Hypothalamus (tissue), 51 donors: Measurements from ENCODE around the gene EIF4ENIF1.
"Not testable (repeated sequence)": the region's sequence is repeated elsewhere in the genome, so short reads cannot be mapped to it uniquely, and the experiment has no call there.

Experiments used
- DNase-seq, 51 donors: peaks; one replicate each; lab custom pipeline; 2025; lab: John Stamatoyannopoulos, UW

The EIF4ENIF1 gene

GRCh38 chr22:31445642-31446041, 44.0 kb downstream of the EIF4ENIF1 start:
- DNase-seq = no peak

GRCh38 chr22:31443516-31443915, 46.1 kb downstream of the EIF4ENIF1 start:
- no peak for DNase-seq

- DNase-seq = no peak
Observed at GRCh38 chr22:31442768-31443489, 46.7 kb downstream of the EIF4ENIF1 start.

GRCh38 chr22:31441652-31442051, 48.0 kb downstream of the EIF4ENIF1 start:
- no peak for DNase-seq

DNA sequence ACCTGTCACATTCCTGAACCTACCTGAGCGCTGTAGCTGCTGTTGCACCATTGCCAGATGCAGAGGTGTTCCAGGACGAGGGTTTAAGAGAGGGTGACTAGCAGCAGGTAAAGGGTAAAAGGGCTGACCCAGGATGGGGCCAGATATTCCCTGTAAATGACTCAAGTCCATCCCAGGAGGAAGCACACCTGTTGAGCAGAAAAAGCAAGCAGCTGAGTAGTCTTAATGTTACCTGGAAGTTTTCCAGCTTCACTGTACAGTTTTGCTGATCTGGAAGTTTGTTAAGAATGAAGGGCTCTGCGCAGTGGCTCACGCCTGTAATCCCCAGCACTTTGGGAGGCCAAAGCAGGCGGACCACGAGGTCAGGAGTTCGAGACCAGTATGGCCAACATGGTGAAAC, 49.0 kb downstream of the EIF4ENIF1 start:
- DNase-seq = no peak

GRCh38 chr22:31439808-31440207, 49.8 kb downstream of the EIF4ENIF1 start:
- no peak for DNase-seq

GRCh38 chr22:31436132-31436531, 53.5 kb downstream of the EIF4ENIF1 start:
- DNase-seq = no peak

- no peak for DNase-seq
Observed at GRCh38 chr22:31431950-31432349, 57.7 kb downstream of the EIF4ENIF1 start.

DNA sequence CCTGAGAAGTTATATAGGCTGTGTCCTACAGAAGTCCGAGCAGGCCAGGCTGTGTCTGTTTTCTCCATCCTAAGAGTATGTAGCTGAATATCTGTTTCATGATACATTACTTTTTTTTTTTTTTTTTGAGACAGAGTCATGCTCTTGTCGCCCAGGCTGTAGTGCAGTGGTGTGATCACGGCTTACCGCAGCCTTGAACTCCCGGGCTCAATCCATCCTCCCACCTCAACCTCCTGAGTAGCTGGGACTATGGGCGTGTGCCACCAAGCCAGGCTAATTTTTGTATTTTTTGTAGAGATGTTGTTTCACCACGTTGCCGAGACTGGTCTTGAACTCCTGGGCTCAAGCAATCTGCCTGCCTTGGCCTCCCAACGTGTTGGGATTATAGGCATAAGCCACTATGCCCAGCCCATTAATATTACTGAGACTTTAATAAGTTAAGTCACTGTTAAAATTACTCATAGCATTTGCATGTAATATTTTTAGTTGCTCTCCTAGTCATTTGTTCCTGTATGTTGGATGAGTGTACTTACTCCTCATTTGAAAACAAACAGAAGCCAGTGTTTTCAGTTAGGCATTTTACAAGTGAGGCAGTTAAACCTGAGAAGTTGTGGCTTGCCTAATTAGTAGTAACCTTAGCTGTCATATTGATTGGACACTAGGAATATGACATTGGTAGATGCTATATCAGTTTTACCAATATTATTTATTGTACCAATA, 64.2 kb downstream of the EIF4ENIF1 start:
- peak in 1 of 51 donors; percentile 9 for DNase-seq

DNA sequence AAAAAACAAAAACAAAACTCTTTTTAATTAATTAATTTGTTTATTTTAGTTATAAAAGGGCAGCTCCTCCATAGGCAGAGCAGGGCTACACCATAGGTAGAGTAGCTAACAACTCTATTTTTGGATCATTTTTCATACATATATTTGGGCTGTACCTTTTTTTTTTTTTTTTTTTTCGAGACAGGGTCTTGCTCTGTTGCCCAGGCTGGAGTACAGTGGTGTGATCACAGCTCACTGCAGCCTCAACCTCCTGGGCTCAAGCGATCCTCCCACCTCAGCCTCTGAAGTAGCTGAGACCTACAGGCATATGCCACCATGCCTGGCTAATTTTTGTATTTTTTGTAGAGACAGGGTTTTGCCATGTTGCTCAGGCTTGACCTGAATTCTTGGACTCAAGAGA, 87.3 kb downstream of the EIF4ENIF1 start:
- not testable (repeated sequence) for DNase-seq

- DNase-seq = peak in 2 of 51 donors; percentile 1 to 12
Observed at GRCh38 chr22:31400023-31400397, 89.6 kb downstream of the EIF4ENIF1 start.

DNA sequence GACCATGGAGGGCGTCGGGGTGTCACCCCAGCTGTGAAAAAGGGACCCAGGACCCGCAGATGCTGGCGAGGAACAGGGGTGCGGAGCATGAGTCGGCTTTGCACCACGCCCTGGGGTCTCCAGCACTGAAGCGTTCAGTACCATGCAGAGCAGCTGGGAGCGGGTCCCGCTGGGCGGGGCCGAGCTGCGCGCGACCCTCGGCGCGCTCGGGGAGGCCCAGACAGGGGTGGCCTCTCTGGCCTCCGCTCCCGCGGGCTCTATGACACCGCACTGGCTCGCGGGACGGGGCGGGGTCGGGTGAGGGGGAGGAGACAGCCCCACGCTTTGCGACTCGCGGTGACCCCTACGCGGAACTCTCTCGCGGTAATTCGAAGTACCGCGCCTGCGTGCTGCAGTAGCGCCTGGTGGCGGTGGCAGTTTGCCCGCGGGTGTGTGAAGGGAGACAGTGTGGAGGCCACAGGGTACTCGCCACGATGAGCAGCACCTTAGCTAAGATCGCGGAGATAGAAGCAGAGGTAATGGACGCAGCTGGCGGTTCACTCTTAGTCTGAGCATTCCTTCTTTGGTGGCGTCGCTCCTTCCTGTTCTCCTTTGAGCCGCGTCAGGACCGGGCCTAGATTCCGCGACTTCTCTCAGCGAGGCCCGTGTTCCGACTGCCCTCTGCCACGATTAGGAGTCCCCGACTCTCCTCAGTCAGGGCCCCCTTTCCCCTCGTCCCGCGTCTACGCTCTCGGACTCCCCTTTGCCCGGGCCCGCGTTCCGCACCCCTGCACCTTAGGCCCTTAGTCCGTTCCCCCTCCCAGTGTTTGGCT, 90.2 kb downstream of the EIF4ENIF1 start, which contains the start of gene DRG1:
DRG1 (plus strand) TSS at position 394 of the 812 bp plus-strand sequence; CDS start at position 474, 80 bp downstream.
- peak; percentile 58 to 99 (median 95) for DNase-seq

DNA sequence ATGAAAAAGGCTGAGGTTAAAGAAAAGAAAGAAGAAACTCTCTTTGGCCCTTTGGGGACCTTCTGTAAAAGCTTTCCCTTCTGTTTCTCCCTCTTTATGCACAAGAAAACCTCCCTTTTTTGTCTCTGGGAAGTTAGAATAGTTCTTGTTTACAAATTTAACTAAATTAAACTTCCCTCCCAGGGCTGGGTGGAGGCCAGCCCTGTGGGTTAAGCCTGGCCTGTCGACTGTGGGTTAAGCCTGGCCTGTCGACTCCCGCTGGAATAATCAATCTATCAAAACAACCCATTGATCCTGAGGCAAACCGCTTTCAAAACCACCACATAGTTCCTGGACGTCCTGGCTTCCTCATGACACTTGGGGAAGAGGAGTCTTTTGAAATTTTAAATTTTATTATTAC, 91.4 kb downstream of the EIF4ENIF1 start:
- no peak for DNase-seq

- DNase-seq = no peak
Observed at GRCh38 chr22:31394326-31394725, 95.3 kb downstream of the EIF4ENIF1 start.

DNA sequence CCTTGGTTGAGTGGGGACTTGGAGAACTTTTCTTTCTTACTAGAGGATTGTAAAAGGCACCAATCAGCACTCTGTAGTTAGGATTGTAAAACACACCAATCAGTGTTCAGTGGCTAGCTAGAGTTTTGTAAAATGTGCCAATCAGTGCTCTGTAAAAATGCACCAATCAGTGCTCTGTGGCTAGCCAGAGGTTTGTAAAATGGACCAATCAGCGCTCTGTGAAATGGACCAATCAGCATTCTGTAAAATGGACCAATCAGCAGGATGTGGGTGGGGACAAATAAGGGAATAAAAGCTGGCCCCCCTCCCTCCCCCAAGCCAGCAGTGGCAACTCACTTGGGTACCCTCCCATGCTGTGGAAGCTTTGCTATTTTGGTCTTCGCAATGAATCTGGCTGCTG, 95.7 kb downstream of the EIF4ENIF1 start:
- DNase-seq = no peak
